ENCODE data around the gene C11orf71. TPM values are rescaled to one million over a fixed set of nuclear protein-coding genes. Genes with fewer than 3 reads are reported as not detected.

Gene C11orf71
- total RNA-seq, 4 donors from 2014 or later, result 9.7 to 13.3 (median 11.8) TPM

DNA sequence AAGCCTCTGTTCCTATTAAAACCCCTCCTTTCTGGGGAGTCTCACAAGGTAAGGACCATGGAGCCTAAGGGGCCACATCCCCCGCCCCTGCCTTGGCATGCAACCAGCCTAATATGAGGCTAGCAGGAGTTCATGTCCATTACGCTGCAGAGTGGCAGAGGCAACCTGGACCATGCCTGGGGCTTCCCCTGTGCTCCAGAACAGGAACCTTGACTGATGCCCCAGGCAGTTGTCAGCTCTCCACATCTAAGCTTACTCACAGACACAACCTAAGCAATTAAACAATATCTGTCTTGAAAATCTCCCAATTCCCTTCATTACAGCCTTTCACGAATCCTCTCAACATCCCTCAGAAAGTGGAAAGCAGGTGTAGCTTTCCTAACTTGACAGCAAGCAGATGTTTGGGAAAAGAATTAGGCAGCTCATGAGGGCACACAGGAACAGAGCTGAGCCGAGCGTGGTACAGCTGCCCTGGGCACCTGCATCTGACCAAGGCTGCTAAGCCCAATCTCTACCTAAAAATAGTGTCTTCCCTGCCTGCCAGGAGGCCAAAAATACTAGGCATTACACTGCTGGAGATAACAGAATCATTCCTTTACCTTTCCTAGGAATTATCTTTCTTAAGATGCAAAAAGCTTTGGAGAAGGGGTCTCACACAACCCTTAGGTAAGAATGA, 20.8 kb downstream of the C11orf71 start:
- Histone ChIP-seq H3K27ac (no peak overlapping the region), H3K4me1 (no peaks in the 10 kb centered on the region), H3K9me3 (no peaks in the 10 kb centered on the region), H3K4me3 (no peak overlapping the region), H3K36me3 (no peaks in the 10 kb centered on the region), H3K27me3 (no peaks in the 10 kb centered on the region)
- 59% methylated on average over 5 of the region's 5 CpGs for WGBS
- no peak for DNase-seq (ENCODE audit: low spot score in 2 of 2)
- TF ChIP-seq EP300 (IDR thresholded peaks at IDR 0.05) (no peak), POLR2A (IDR thresholded peaks at IDR 0.05) (no peak), POLR2AphosphoS5 (IDR thresholded peaks at IDR 0.05) (no peak)
- TF ChIP-seq, protein P1, sequence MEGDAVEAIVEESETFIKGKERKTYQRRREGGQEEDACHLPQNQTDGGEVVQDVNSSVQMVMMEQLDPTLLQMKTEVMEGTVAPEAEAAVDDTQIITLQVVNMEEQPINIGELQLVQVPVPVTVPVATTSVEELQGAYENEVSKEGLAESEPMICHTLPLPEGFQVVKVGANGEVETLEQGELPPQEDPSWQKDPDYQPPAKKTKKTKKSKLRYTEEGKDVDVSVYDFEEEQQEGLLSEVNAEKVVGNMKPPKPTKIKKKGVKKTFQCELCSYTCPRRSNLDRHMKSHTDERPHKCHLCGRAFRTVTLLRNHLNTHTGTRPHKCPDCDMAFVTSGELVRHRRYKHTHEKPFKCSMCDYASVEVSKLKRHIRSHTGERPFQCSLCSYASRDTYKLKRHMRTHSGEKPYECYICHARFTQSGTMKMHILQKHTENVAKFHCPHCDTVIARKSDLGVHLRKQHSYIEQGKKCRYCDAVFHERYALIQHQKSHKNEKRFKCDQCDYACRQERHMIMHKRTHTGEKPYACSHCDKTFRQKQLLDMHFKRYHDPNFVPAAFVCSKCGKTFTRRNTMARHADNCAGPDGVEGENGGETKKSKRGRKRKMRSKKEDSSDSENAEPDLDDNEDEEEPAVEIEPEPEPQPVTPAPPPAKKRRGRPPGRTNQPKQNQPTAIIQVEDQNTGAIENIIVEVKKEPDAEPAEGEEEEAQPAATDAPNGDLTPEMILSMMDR (IDR thresholded peaks at IDR 0.05), result no peak

DNA sequence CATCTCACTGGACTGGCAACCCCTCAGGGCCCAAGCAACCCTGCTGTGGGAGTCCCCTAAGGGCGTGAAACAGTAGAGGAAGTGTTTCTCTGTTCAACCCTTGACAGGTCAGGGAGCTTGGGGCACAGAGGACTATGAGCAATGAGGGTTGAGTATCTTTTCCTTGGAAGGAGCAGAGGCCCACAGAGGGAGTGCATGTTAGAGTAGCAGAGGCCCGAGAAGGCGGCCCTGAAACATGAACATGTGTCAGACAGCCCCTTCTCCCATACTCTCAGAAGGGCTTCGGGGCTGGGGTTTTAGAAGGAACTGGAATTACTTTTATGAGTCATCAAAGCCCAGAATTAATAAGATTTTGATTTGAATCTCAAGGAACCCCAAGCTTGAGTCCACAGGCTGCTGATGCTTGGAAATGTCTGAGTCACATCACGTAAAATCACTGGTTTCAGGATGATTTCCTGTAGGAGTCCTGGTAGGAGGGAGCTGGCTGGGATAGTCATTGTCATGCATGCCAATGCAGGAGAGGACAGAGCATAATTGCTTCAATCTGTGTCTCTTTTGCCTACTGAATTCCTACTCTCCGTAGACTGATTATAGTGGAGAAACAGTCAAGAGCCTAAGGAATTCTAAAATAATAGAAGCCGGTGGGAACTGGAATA, 22.6 kb downstream of the C11orf71 start:
- WGBS, result 82% methylated on average over 7 of the region's 7 CpGs
- Histone ChIP-seq H3K36me3 (no peaks in the 10 kb centered on the region), H3K4me3 (no peak overlapping the region), H3K27me3 (no peaks in the 10 kb centered on the region), H3K27ac (no peak overlapping the region), H3K9me3 (no peaks in the 10 kb centered on the region), H3K4me1 (no peaks in the 10 kb centered on the region)
- TF ChIP-seq POLR2A (IDR thresholded peaks at IDR 0.05) (no peak), EP300 (IDR thresholded peaks at IDR 0.05) (no peak), POLR2AphosphoS5 (IDR thresholded peaks at IDR 0.05) (no peak)
- TF ChIP-seq, protein P1 (IDR thresholded peaks at IDR 0.05), result no peak
- DNase-seq (ENCODE audit: low spot score in 2 of 2), result no peak

DNA sequence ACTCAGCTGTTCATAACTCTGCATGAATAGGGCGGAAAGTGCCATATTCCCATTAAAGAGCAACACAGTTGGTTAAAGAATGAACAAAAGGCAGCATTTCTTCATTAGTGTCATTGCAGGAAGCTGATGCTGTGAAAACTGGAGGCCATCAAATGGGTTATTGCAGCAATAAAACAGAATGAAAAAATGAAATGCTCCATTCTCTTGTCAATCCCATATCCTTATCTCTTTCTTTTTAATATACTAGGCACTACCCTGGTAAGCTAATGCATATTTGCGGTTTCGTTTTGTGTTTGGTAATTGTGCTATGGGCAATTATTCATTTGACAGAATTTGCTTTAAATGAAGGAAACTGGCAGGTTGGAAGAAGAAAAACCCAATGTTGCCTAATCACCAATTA, 25.3 kb downstream of the C11orf71 start:
- DNase-seq (ENCODE audit: low spot score in 2 of 2), result no peak
- Histone ChIP-seq H3K4me1 (no peaks in the 10 kb centered on the region), H3K36me3 (no peaks in the 10 kb centered on the region), H3K9me3 (no peaks in the 10 kb centered on the region), H3K27me3 (no peaks in the 10 kb centered on the region), H3K27ac (no peak overlapping the region), H3K4me3 (no peak overlapping the region)
- TF ChIP-seq POLR2AphosphoS5 (IDR thresholded peaks at IDR 0.05) (no peak), POLR2A (IDR thresholded peaks at IDR 0.05) (no peak), EP300 (IDR thresholded peaks at IDR 0.05) (no peak)
- TF ChIP-seq, protein P1 (IDR thresholded peaks at IDR 0.05), result no peak
- WGBS, result 81% methylated on average over 3 of the region's 3 CpGs

DNA sequence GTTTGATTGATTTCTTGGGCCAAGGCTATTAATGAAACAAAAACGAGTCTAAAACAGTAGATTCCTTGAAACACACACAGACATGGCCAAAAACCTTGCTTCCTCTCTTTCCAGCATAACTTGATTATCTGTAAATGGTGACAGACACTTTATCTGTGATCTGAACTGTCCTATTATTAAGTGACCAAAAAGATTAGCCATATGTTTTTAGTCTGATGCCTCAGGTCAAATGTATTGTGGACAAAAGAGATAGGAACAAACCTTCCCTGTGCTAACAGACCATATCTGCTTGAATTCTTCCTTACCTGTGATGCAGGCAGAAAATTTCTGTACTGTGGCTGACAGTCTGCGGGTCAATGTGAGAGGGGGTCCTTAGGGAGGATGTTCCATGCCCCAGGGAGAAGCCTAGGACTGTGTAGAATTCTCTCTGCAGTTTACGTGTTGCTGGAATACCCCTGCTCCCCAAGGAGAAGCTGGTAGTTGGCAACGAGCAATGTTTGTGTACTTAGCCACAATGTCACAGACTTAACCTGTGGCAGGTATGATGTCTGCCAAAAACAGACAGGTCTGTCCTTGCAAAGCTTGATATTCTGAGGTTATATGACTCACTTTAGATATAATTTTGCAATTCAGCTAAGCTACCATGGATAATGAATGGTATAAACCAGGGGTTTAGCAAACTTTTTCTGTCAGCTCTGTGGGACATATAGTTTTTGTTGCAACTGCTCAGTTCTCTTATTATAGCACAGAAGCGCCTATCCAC, 31.2 kb downstream of the C11orf71 start:
- Histone ChIP-seq H3K4me1 (peaks cover 2% of the 10 kb centered on the region), H3K27ac (no peak overlapping the region), H3K36me3 (no peaks in the 10 kb centered on the region), H3K4me3 (no peak overlapping the region), H3K27me3 (no peaks in the 10 kb centered on the region), H3K9me3 (no peaks in the 10 kb centered on the region)
- TF ChIP-seq, protein P1 (IDR thresholded peaks at IDR 0.05), result no peak
- no peak for TF ChIP-seq POLR2AphosphoS5 (IDR thresholded peaks at IDR 0.05)
- TF ChIP-seq POLR2A (IDR thresholded peaks at IDR 0.05), result no peak
- TF ChIP-seq EP300 (IDR thresholded peaks at IDR 0.05), result no peak
- no peak for DNase-seq (ENCODE audit: low spot score in 2 of 2)
- WGBS, result 72% methylated on average over 5 of the region's 5 CpGs

All from suprapubic skin (tissue), 4 donors.